GM23338 (cell line): Measurements from ENCODE around the gene ASB2.

ENCODE experiments used
- CTCF ChIP-seq, 2 experiments: fragments of 200-600 bp in 1 of 2; sonication (generic) in 1 of 2; conservative IDR thresholded peaks; 2 replicates each; pipeline versions ENCODE4 v1.5.1 to v1.6.1; 2016 to 2017; ENCODE audit warnings: antibody characterized with exemption in 2 of 2, low read depth in 2 of 2, mild to moderate bottlenecking in 2 of 2, moderate library complexity in 1 of 2
- EZH2 ChIP-seq: fragments of 200-600 bp; sonication (generic); IDR thresholded peaks from one replicate; pipeline ENCODE4 v1.8.0; 2017; ENCODE audit warnings: antibody characterized with exemption, mild to moderate bottlenecking, low read depth; ENCODE audit not compliant: unreplicated experiment
- NANOG ChIP-seq: IDR thresholded peaks from 2 replicates; pipeline ENCODE4 v1.6.1; 2016; ENCODE audit warnings: antibody characterized with exemption, borderline replicate concordance
- REST ChIP-seq: IDR thresholded peaks from one replicate; pipeline ENCODE4 v1.6.1; 2018; ENCODE audit warnings: antibody characterized with exemption; ENCODE audit not compliant: unreplicated experiment

- TF ChIP-seq CTCF (conservative IDR thresholded peaks at IDR 0.05; ENCODE audit: low read depth in 2 of 2) (no peak), EZH2 (no peak), NANOG (no peak), REST (no peak)
Observed at GRCh38 chr14:93965287-93965821, 11.0 kb downstream of the ASB2 start.
